Smooth muscle cell (in vitro differentiated cells): ENCODE data around the gene ADAMTSL2. TPM values are rescaled to one million over a fixed set of nuclear protein-coding genes. Genes with fewer than 3 reads are reported as not detected.
A peak's percentile ranks its signal among the peaks of the same experiment; 100 is the strongest.

Experiments used
- DNase-seq: peaks from one replicate; lab custom pipeline; 2025; ENCODE audit not compliant: unreplicated experiment; lab: John Stamatoyannopoulos, UW
- H2AFZ ChIP-seq: fragments of 200-600 bp; sonication (generic); 2 replicates; pipeline ENCODE4 v1.6.0; 2016; ENCODE audit warnings: antibody characterized with exemption, low read depth, mild to moderate bottlenecking
- H3F3A ChIP-seq: fragments of 200-600 bp; sonication (generic); 2 replicates; pipeline ENCODE4 v1.6.0; 2017; ENCODE audit warnings: antibody characterized with exemption, low read depth
- H3K27ac ChIP-seq: fragments of 200-600 bp; sonication (generic); 2 replicates; pipeline ENCODE4 v1.5.1; 2016; ENCODE audit warnings: low read depth, mild to moderate bottlenecking
- H3K27me3 ChIP-seq: fragments of 200-600 bp; sonication (generic); 2 replicates; pipeline ENCODE4 v1.6.1; 2016; ENCODE audit warnings: low read depth, mild to moderate bottlenecking
- H3K36me3 ChIP-seq: fragments of 200-600 bp; sonication (generic); 2 replicates; pipeline ENCODE4 v1.5.1; 2016; ENCODE audit warnings: low read depth
- H3K4me1 ChIP-seq: fragments of 200-600 bp; sonication (generic); 2 replicates; pipeline ENCODE4 v1.5.1; 2016; ENCODE audit warnings: low read depth
- H3K4me2 ChIP-seq: fragments of 200-600 bp; sonication (generic); 2 replicates; pipeline ENCODE4 v1.6.0; 2016; ENCODE audit warnings: mild to moderate bottlenecking
- H3K4me3 ChIP-seq: fragments of 200-600 bp; sonication (generic); 2 replicates; pipeline ENCODE4 v1.5.1; 2016; ENCODE audit warnings: mild to moderate bottlenecking
- H3K79me2 ChIP-seq: fragments of 200-600 bp; sonication (generic); 2 replicates; pipeline ENCODE4 v1.6.0; 2016; ENCODE audit warnings: low read depth, mild to moderate bottlenecking
- H3K9ac ChIP-seq: fragments of 200-600 bp; sonication (generic); 2 replicates; pipeline ENCODE4 v1.6.0; 2016; ENCODE audit warnings: low read depth
- H3K9me3 ChIP-seq: fragments of 200-600 bp; sonication (generic); replicated peaks from 2 replicates; pipeline ENCODE4 v1.5.1; 2016; ENCODE audit warnings: low read depth
- H4K20me1 ChIP-seq: fragments of 200-600 bp; sonication (generic); 2 replicates; pipeline ENCODE4 v1.6.0; 2016; ENCODE audit warnings: low read depth
- WGBS: methylation state at CpG from one replicate; pipeline ENCODE4 v1.1.7; 2016; ENCODE audit warnings: low lambda C conversion rate; 5-methylcytosine and 5-hydroxymethylcytosine counted together
- polyA plus RNA-seq: library from polyadenylated mRNA; unstranded; fragments of >200 nt; fragmentation: Nextera tagmentation; extraction: Ambion mirVana; gene quantifications from 2 replicates; pipeline ENCODE4 v1.2.1, GENCODE V29; 2016
- total RNA-seq: library from RNA; depleted of rRNA; stranded (reverse); fragments of >200 nt; gene quantifications from 2 replicates; pipeline ENCODE4 v1.2.3, GENCODE V29; 2014
- TF ChIP-seq, protein P1 (sequence below): fragments of 200-600 bp; sonication (generic); IDR thresholded peaks from 2 replicates; pipeline ENCODE4 v1.5.1; 2017; ENCODE audit warnings: borderline replicate concordance, mild to moderate bottlenecking, antibody characterized with exemption; ENCODE audit not compliant: insufficient read depth, poor library complexity, severe bottlenecking

ADAMTSL2 gene
- total and polyA plus RNA-seq, 2 experiments from 2014 or later, result 8.1 to 10.5 TPM

- Histone ChIP-seq H3K27ac (no peak overlapping the region), H2AFZ (no peak overlapping the region), H3K4me3 (no peak overlapping the region), H3K36me3 (no peaks in the 10 kb centered on the region), H3K9ac (no peak overlapping the region), H3K27me3 (no peaks in the 10 kb centered on the region), H3K79me2 (no peaks in the 10 kb centered on the region), H3K4me2 (no peak overlapping the region), H3K4me1 (peaks cover 20% of the 10 kb centered on the region), H3F3A (peaks cover 2% of the 10 kb centered on the region), H4K20me1 (no peaks in the 10 kb centered on the region), H3K9me3 (no peaks in the 10 kb centered on the region)
- TF ChIP-seq, protein P1, sequence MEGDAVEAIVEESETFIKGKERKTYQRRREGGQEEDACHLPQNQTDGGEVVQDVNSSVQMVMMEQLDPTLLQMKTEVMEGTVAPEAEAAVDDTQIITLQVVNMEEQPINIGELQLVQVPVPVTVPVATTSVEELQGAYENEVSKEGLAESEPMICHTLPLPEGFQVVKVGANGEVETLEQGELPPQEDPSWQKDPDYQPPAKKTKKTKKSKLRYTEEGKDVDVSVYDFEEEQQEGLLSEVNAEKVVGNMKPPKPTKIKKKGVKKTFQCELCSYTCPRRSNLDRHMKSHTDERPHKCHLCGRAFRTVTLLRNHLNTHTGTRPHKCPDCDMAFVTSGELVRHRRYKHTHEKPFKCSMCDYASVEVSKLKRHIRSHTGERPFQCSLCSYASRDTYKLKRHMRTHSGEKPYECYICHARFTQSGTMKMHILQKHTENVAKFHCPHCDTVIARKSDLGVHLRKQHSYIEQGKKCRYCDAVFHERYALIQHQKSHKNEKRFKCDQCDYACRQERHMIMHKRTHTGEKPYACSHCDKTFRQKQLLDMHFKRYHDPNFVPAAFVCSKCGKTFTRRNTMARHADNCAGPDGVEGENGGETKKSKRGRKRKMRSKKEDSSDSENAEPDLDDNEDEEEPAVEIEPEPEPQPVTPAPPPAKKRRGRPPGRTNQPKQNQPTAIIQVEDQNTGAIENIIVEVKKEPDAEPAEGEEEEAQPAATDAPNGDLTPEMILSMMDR, result no peak
- no peak for DNase-seq
- WGBS, result 95% methylated on average over 16 of the region's 17 CpGs
Observed at GRCh38 chr9:133574771-133575170, 40.3 kb downstream of the ADAMTSL2 start.

DNA sequence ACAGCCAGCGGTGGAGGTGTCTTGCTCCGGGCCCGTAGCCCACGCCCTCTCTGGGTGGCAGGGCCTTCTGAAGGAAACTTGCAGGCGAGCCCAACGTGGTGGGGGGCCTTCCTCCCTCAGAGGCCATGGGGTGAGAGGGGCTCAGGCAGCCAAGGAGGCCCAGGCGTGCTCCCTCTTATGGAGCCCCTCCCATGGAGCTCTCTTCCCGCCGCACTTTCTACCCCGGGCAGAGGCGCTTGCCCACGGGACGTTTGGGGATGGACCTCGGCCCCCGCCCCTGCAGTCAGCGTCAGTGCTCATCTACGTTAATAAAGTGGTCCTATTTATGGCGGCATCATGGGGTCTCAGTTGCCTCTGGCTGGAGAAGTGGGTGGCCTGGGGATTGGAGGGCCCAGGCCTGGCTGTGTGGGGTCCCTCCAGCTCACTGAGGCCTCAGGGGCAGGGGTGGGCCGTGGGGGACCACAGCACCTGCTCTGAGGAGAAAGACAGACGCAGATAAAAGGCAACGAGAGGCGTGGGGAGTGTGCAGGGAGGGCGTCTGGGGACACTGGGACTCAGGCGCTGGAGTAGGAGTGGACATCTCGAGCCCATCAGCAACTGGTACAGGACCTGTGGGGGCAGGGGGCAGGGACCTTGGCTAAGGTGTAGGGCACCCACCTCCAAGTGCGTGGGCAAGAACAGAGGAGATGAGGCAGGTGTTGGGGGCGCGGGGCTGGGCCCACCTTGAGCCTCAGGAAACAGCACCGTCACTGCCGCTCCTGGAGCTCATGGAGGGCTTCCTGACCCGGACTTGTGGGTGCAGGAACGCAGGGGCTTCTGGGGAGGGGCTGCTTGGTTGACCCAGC lies 40.9 kb downstream of the ADAMTSL2 start:
- no peaks in the 10 kb centered on the region for H3K27me3 ChIP-seq
- 92% methylated on average over 30 of the region's 32 CpGs for WGBS

DNA sequence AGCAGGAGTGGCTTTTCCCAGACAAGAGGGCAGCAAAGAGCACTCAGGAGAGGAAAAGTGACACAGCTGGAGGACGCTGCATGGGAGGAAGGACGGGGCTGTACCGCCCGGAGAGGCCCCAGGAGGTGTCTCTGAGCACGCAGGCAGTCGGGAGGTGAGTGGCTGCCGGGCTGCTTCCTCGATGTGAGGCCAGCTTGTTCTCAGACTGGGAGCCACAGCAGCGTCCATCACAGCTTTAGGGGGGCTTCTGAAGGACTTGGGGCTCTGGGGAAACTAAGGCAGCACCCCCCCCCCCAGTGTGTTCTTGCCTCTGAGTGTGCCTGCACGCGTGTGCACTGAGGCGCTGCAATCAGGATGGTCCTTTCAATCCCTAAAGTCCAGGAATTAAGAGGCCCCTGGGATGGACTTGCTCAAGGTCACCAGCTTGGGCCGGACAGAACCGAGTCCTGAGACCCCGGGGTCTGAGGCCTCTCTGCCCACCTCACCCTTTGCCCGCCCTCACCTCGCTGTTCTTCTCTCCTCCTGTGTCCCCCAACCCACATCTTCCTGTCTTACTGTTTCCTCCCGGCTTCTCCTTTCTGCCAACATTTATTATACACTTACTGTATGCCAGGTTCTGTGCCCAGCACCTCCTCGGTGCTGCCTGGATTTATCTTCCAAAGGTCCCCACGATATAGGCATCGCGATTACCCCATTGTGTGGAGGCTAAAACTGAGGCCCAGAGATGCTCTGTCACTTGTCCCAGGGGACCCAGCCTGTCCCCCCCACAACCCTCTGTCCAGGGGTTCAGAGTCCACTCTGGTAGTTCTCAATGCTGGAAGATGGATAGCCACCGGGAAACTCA lies 41.7 kb downstream of the ADAMTSL2 start:
- Histone ChIP-seq H3K9ac (no peak overlapping the region), H4K20me1 (no peaks in the 10 kb centered on the region), H3K79me2 (no peaks in the 10 kb centered on the region), H3K27me3 (no peaks in the 10 kb centered on the region), H3F3A (peaks cover 17% of the 10 kb centered on the region), H2AFZ (no peak overlapping the region), H3K36me3 (no peaks in the 10 kb centered on the region), H3K4me3 (no peak overlapping the region), H3K27ac (peak overlapping the region; percentile 53), H3K9me3 (no peaks in the 10 kb centered on the region), H3K4me2 (peak overlapping the region; percentile 75), H3K4me1 (peaks cover 27% of the 10 kb centered on the region)
- DNase-seq, result no peak
- TF ChIP-seq, protein P1, result no peak
- WGBS, result 74% methylated on average over 22 of the region's 23 CpGs

More for the DNA sequence above, 40.9 kb downstream of the ADAMTSL2 start:
- peaks cover 22% of the 10 kb centered on the region for H3K4me1 ChIP-seq
- DNase-seq, result no peak
- TF ChIP-seq, protein P1, result peak; percentile 3
- H3K9me3 ChIP-seq, result no peaks in the 10 kb centered on the region
- H3K79me2 ChIP-seq, result no peaks in the 10 kb centered on the region
- peaks cover 8% of the 10 kb centered on the region for H3F3A ChIP-seq
- H3K36me3 ChIP-seq, result no peaks in the 10 kb centered on the region
- H3K27ac ChIP-seq, result no peak overlapping the region
- H2AFZ ChIP-seq, result no peak overlapping the region
- H3K9ac ChIP-seq, result no peak overlapping the region
- peak overlapping the region; percentile 75 for H3K4me2 ChIP-seq
- H3K4me3 ChIP-seq, result no peak overlapping the region
- H4K20me1 ChIP-seq, result no peaks in the 10 kb centered on the region
